H1 (cell line): Measurements from ENCODE around the gene DECR2.

Experiments
- EP300 ChIP-seq, 2 experiments: IDR thresholded peaks; 1 replicate in 1 of 2; 2 replicates in 1 of 2; pipeline ENCODE4 v1.6.1; 2011 to 2012; ENCODE audit warnings: low read depth in 2 of 2, low read length in 2 of 2, mild to moderate bottlenecking in 2 of 2, borderline replicate concordance in 1 of 2, inconsistent platforms in 1 of 2, moderate library complexity in 1 of 2
- POLR2A ChIP-seq, 2 experiments: IDR thresholded peaks; 1 replicate in 1 of 2; 2 replicates in 1 of 2; pipeline ENCODE4 v1.6.1; 2011; ENCODE audit warnings: low read depth in 2 of 2, low read length in 2 of 2, mild to moderate bottlenecking in 2 of 2; ENCODE audit errors: control extremely low read depth in 1 of 2
- POLR2AphosphoS5 ChIP-seq: IDR thresholded peaks from 2 replicates; pipeline ENCODE4 v1.6.1; 2011; ENCODE audit warnings: low read depth, low read length
- RBBP5 ChIP-seq: IDR thresholded peaks from 2 replicates; pipeline ENCODE4 v1.7.1; 2012; ENCODE audit warnings: low read depth, mild to moderate bottlenecking, inconsistent platforms, low read length, moderate library complexity, borderline replicate concordance
- RFX5 ChIP-seq: IDR thresholded peaks from 2 replicates; pipeline ENCODE4 v1.6.1; 2011; ENCODE audit warnings: low read depth, low read length, improper control_type of control experiment, borderline replicate concordance
- SIN3A ChIP-seq, 2 experiments: IDR thresholded peaks in 1 of 2; conservative IDR thresholded peaks in 1 of 2; 2 replicates each; pipeline ENCODE4 v1.6.1; 2011 to 2012; ENCODE audit warnings: low read length in 2 of 2, improper control_type of control experiment in 1 of 2, low read depth in 1 of 2, mild to moderate bottlenecking in 1 of 2
- SP1 ChIP-seq: IDR thresholded peaks from 2 replicates; pipeline ENCODE4 v1.6.1; 2011; ENCODE audit warnings: low read depth, low read length
- TAF1 ChIP-seq: IDR thresholded peaks from 2 replicates; pipeline ENCODE4 v1.6.1; 2011; ENCODE audit warnings: mild to moderate bottlenecking, low read depth, low read length
- YY1 ChIP-seq: IDR thresholded peaks from 2 replicates; pipeline ENCODE4 v1.6.1; 2011; ENCODE audit warnings: low read depth, mild to moderate bottlenecking, low read length
- TF ChIP-seq, protein P1 (sequence below), 3 experiments: IDR thresholded peaks; 1 replicate in 2 of 3; 2 replicates in 1 of 3; pipeline versions ENCODE4 v1.5.1 to v1.6.1; 2011; ENCODE audit warnings: low read length in 3 of 3, mild to moderate bottlenecking in 3 of 3, inconsistent platforms in 2 of 3, low read depth in 1 of 3, moderate library complexity in 1 of 3; ENCODE audit not compliant: insufficient read depth in 1 of 3; ENCODE audit errors: control extremely low read depth in 1 of 3
- TF ChIP-seq, protein P2 (sequence below): IDR thresholded peaks from 2 replicates; pipeline ENCODE4 v1.6.1; 2012; ENCODE audit warnings: low read length, inconsistent platforms

DNA sequence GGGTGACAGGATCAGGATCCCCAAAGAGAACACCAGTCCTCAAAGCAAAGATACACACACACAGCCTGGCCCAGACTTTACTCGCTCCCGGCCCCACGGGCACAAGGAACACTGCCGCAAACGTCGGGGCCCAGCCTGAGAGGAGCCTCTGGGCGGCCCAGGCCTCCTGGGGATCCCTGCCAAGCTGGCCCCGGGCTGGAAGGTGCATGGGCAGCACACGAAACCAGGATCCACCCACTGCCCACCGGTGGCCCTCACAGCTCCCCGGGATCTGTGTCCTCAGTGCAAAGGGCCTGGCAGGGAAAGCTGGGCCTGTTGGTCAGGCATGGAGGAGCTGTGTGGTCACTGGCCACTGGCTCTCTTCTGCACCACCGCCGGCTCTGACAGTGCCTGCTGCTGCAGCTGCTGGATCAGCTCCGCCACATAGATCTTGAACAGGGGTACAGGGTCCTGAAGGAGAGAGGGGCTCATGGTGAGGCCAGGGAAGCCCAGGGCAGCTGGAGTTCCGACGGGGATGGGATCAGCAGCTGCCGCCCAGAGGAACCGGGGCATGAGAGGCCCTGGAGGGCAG, 34.3 kb upstream of the DECR2 start:
- no peak for TF ChIP-seq SP1
- TF ChIP-seq TAF1: no peak
- TF ChIP-seq, protein P1, sequence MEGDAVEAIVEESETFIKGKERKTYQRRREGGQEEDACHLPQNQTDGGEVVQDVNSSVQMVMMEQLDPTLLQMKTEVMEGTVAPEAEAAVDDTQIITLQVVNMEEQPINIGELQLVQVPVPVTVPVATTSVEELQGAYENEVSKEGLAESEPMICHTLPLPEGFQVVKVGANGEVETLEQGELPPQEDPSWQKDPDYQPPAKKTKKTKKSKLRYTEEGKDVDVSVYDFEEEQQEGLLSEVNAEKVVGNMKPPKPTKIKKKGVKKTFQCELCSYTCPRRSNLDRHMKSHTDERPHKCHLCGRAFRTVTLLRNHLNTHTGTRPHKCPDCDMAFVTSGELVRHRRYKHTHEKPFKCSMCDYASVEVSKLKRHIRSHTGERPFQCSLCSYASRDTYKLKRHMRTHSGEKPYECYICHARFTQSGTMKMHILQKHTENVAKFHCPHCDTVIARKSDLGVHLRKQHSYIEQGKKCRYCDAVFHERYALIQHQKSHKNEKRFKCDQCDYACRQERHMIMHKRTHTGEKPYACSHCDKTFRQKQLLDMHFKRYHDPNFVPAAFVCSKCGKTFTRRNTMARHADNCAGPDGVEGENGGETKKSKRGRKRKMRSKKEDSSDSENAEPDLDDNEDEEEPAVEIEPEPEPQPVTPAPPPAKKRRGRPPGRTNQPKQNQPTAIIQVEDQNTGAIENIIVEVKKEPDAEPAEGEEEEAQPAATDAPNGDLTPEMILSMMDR (IDR thresholded peaks at IDR 0.05; ENCODE audit: control extremely low read depth in 1 of 3, insufficient read depth in 1 of 3, low read depth in 1 of 3, low read length in 3 of 3): no peak
- TF ChIP-seq YY1: no peak
- TF ChIP-seq POLR2AphosphoS5: no peak
- no peak for TF ChIP-seq EP300 (IDR thresholded peaks at IDR 0.05; ENCODE audit: borderline replicate concordance in 1 of 2, low read depth in 2 of 2, low read length in 2 of 2)
- TF ChIP-seq RFX5: no peak
- TF ChIP-seq RBBP5: no peak
- no peak for TF ChIP-seq SIN3A (conservative IDR thresholded peaks at IDR 0.05 in 1 of 2, IDR thresholded peaks at IDR 0.05 in 1 of 2; ENCODE audit: low read depth in 1 of 2, low read length in 2 of 2)
- TF ChIP-seq, protein P2, sequence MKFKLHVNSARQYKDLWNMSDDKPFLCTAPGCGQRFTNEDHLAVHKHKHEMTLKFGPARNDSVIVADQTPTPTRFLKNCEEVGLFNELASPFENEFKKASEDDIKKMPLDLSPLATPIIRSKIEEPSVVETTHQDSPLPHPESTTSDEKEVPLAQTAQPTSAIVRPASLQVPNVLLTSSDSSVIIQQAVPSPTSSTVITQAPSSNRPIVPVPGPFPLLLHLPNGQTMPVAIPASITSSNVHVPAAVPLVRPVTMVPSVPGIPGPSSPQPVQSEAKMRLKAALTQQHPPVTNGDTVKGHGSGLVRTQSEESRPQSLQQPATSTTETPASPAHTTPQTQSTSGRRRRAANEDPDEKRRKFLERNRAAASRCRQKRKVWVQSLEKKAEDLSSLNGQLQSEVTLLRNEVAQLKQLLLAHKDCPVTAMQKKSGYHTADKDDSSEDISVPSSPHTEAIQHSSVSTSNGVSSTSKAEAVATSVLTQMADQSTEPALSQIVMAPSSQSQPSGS: no peak
- TF ChIP-seq POLR2A (IDR thresholded peaks at IDR 0.05; ENCODE audit: control extremely low read depth in 1 of 2, low read depth in 2 of 2, low read length in 2 of 2): no peak
